ENCODE measurements around the gene PRG3. TPM values are rescaled to one million over a fixed set of nuclear protein-coding genes. Genes with fewer than 3 reads are reported as not detected.

Gene PRG3
- total RNA-seq, 1 donor from 2014 or later, result not detected

- H3K27me3 ChIP-seq, result no peaks in the 10 kb centered on the region
- H3K4me1 ChIP-seq, result peaks cover 12% of the 10 kb centered on the region
- no peaks in the 10 kb centered on the region for H3K9me3 ChIP-seq
- peak; percentile 11 for DNase-seq
- H3K36me3 ChIP-seq, result no peaks in the 10 kb centered on the region
- no peak for ATAC-seq
- intact Hi-C loops (cut with DNase I), result no loop called here
- no peak overlapping the region for H3K27ac ChIP-seq
- no peak for TF ChIP-seq CTCF (IDR thresholded peaks at IDR 0.05)
- no peak overlapping the region for H3K4me3 ChIP-seq
Observed at GRCh38 chr11:57359896-57360690, 20.9 kb downstream of the PRG3 start.

GRCh38 chr11:57359396-57359795 lies 21.6 kb downstream of the PRG3 start:
- DNase-seq (no peak), ATAC-seq (no peak)
- TF ChIP-seq CTCF (IDR thresholded peaks at IDR 0.05), result no peak

GRCh38 chr11:57358991-57359390 lies 22.0 kb downstream of the PRG3 start:
- Histone ChIP-seq H3K36me3 (no peaks in the 10 kb centered on the region), H3K9me3 (no peaks in the 10 kb centered on the region), H3K27ac (no peak overlapping the region), H3K27me3 (no peaks in the 10 kb centered on the region), H3K4me1 (peaks cover 12% of the 10 kb centered on the region), H3K4me3 (no peak overlapping the region)
- DNase-seq, result peak; percentile 42
- TF ChIP-seq CTCF (IDR thresholded peaks at IDR 0.05), result no peak
- intact Hi-C loops (cut with DNase I), result no loop called here
- ATAC-seq, result no peak

More at GRCh38 chr11:57359396-57359795, 21.6 kb downstream of the PRG3 start:
- Histone ChIP-seq H3K27ac (no peak overlapping the region), H3K36me3 (no peaks in the 10 kb centered on the region), H3K4me1 (peaks cover 12% of the 10 kb centered on the region), H3K27me3 (no peaks in the 10 kb centered on the region), H3K9me3 (no peaks in the 10 kb centered on the region), H3K4me3 (no peak overlapping the region)
- intact Hi-C loops (cut with DNase I), result no loop called here

- H3K9me3 ChIP-seq, result no peaks in the 10 kb centered on the region
- H3K36me3 ChIP-seq, result no peaks in the 10 kb centered on the region
- no peaks in the 10 kb centered on the region for H3K27me3 ChIP-seq
- H3K4me3 ChIP-seq, result no peak overlapping the region
- intact Hi-C loops (cut with DNase I), result no loop called here
- no peak for ATAC-seq
- DNase-seq, result no peak
- TF ChIP-seq CTCF (IDR thresholded peaks at IDR 0.05), result no peak
- no peak overlapping the region for H3K27ac ChIP-seq
- H3K4me1 ChIP-seq, result peaks cover 12% of the 10 kb centered on the region
Observed at GRCh38 chr11:57358543-57358961, 22.4 kb downstream of the PRG3 start.

- peaks cover 12% of the 10 kb centered on the region for H3K4me1 ChIP-seq
- TF ChIP-seq CTCF (IDR thresholded peaks at IDR 0.05), result no peak
- H3K27me3 ChIP-seq, result no peaks in the 10 kb centered on the region
- no peaks in the 10 kb centered on the region for H3K36me3 ChIP-seq
- H3K4me3 ChIP-seq, result no peak overlapping the region
- ATAC-seq, result no peak
- intact Hi-C loops (cut with DNase I), result no loop called here
- DNase-seq, result no peak
- H3K9me3 ChIP-seq, result no peaks in the 10 kb centered on the region
- peak overlapping the region; percentile 3 for H3K27ac ChIP-seq
Observed at GRCh38 chr11:57357856-57358255, 23.1 kb downstream of the PRG3 start.

Data from upper lobe of right lung (tissue), 1 donor.